HL-60 (cell line): ENCODE results near the gene COL20A1.

Source experiments
- DNase-seq, 2 experiments: peaks; one replicate each; pipeline ENCODE4 v3.0.0-alpha.2; 2010 to 2020; ENCODE audit warnings: low read depth in 1 of 2, low spot score in 1 of 2
- H3K27ac ChIP-seq: fragments of 250-450 bp; sonication (Bioruptor Pico); replicated peaks from 2 replicates; pipeline ENCODE4 v1.5.1; 2020; ENCODE audit warnings: mild to moderate bottlenecking, moderate library complexity
- H3K27me3 ChIP-seq: fragments of 250-450 bp; sonication (Bioruptor Pico); 2 replicates; pipeline ENCODE4 v1.5.1; 2021; ENCODE audit warnings: mild to moderate bottlenecking, moderate library complexity; ENCODE audit not compliant: insufficient read depth, poor library complexity, severe bottlenecking
- H3K4me3 ChIP-seq: replicated peaks from 2 replicates; pipeline ENCODE4 v1.5.1; 2011; ENCODE audit warnings: mild to moderate bottlenecking, control low read depth, low read length; ENCODE audit not compliant: insufficient read depth
- GABPA ChIP-seq: IDR thresholded peaks from 2 replicates; pipeline ENCODE4 v1.6.1; 2012; ENCODE audit warnings: low read depth
- POLR2AphosphoS5 ChIP-seq: IDR thresholded peaks from 2 replicates; pipeline ENCODE4 v1.6.1; 2012; ENCODE audit warnings: low read depth
- SPI1 ChIP-seq: IDR thresholded peaks from 2 replicates; pipeline ENCODE4 v1.6.1; 2012; ENCODE audit warnings: low read depth, mild to moderate bottlenecking, borderline replicate concordance
- TF ChIP-seq, protein P1 (sequence below): IDR thresholded peaks from 2 replicates; pipeline ENCODE4 v1.6.1; 2012; ENCODE audit warnings: low read depth; ENCODE audit not compliant: insufficient replicate concordance
- TF ChIP-seq, protein P2 (sequence below): IDR thresholded peaks from one replicate; pipeline ENCODE4 v1.5.1; 2011; ENCODE audit warnings: low read length, control low read depth, inconsistent platforms; ENCODE audit not compliant: insufficient read depth

The COL20A1 gene

DNA sequence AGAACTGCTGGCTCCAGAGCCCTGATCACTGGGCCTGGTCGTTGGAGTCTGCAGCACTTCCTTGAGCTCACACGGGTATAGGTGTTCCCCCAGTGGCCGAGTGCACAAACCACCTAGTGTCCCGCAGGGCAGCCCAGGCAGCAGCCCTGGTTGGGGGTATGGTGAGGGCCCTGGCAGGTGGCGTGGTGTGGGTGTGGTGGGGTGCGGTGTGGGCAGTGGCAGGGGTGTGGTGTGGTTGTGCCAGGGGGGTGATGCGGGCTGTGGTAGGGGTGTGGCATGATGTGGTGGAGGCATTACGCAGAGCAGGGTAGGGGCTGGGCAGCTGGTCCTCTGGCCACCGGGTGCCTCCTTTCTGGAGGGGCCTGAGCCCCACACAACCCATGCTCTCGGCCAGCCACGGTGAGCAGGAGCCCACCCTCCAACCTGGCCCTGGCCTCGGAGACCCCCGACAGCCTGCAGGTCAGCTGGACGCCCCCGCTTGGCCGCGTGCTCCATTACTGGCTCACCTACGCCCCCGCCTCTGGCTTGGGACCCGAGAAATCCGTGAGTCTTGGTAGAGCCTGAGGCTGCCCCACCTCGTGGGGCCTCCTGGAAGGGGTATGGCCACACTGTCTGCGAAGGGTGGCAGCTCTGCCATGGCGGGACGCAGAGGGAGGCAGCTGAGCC lies 20.5 kb downstream of the COL20A1 start:
- no peak overlapping the region for H3K27ac ChIP-seq
- DNase-seq, result no peak
- H3K4me3 ChIP-seq, result no peak overlapping the region
- no peaks in the 10 kb centered on the region for H3K27me3 ChIP-seq
- TF ChIP-seq SPI1 (no peak), POLR2AphosphoS5 (no peak), GABPA (no peak)
- TF ChIP-seq, protein P1, sequence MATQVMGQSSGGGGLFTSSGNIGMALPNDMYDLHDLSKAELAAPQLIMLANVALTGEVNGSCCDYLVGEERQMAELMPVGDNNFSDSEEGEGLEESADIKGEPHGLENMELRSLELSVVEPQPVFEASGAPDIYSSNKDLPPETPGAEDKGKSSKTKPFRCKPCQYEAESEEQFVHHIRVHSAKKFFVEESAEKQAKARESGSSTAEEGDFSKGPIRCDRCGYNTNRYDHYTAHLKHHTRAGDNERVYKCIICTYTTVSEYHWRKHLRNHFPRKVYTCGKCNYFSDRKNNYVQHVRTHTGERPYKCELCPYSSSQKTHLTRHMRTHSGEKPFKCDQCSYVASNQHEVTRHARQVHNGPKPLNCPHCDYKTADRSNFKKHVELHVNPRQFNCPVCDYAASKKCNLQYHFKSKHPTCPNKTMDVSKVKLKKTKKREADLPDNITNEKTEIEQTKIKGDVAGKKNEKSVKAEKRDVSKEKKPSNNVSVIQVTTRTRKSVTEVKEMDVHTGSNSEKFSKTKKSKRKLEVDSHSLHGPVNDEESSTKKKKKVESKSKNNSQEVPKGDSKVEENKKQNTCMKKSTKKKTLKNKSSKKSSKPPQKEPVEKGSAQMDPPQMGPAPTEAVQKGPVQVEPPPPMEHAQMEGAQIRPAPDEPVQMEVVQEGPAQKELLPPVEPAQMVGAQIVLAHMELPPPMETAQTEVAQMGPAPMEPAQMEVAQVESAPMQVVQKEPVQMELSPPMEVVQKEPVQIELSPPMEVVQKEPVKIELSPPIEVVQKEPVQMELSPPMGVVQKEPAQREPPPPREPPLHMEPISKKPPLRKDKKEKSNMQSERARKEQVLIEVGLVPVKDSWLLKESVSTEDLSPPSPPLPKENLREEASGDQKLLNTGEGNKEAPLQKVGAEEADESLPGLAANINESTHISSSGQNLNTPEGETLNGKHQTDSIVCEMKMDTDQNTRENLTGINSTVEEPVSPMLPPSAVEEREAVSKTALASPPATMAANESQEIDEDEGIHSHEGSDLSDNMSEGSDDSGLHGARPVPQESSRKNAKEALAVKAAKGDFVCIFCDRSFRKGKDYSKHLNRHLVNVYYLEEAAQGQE, result no peak
- TF ChIP-seq, protein P2, sequence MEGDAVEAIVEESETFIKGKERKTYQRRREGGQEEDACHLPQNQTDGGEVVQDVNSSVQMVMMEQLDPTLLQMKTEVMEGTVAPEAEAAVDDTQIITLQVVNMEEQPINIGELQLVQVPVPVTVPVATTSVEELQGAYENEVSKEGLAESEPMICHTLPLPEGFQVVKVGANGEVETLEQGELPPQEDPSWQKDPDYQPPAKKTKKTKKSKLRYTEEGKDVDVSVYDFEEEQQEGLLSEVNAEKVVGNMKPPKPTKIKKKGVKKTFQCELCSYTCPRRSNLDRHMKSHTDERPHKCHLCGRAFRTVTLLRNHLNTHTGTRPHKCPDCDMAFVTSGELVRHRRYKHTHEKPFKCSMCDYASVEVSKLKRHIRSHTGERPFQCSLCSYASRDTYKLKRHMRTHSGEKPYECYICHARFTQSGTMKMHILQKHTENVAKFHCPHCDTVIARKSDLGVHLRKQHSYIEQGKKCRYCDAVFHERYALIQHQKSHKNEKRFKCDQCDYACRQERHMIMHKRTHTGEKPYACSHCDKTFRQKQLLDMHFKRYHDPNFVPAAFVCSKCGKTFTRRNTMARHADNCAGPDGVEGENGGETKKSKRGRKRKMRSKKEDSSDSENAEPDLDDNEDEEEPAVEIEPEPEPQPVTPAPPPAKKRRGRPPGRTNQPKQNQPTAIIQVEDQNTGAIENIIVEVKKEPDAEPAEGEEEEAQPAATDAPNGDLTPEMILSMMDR, result no peak

DNA sequence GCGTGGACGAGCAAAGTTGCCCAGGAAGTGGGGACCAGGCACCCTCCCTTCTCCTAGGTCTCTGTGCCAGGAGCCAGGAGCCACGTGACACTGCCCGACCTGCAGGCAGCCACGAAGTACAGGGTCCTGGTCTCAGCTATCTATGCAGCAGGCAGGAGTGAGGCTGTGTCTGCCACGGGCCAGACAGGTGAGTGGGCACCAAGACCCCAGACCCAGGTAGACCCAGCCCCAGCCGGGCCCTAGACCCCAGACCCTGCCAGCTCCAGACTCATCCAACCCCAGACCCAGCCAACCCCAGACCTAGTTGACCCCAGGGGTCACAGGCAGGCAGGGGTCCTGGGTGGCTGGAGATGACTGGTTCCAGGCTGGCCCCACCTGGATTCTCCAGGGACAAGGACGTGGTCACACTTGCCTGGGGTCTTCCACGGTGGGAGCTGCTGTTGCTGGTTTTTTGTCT lies 21.1 kb downstream of the COL20A1 start:
- TF ChIP-seq GABPA (no peak), POLR2AphosphoS5 (no peak), SPI1 (no peak)
- TF ChIP-seq, protein P2, result no peak
- TF ChIP-seq, protein P1, result no peak
- H3K27ac ChIP-seq, result no peak overlapping the region
- DNase-seq, result no peak
- H3K4me3 ChIP-seq, result no peak overlapping the region
- no peaks in the 10 kb centered on the region for H3K27me3 ChIP-seq

DNA sequence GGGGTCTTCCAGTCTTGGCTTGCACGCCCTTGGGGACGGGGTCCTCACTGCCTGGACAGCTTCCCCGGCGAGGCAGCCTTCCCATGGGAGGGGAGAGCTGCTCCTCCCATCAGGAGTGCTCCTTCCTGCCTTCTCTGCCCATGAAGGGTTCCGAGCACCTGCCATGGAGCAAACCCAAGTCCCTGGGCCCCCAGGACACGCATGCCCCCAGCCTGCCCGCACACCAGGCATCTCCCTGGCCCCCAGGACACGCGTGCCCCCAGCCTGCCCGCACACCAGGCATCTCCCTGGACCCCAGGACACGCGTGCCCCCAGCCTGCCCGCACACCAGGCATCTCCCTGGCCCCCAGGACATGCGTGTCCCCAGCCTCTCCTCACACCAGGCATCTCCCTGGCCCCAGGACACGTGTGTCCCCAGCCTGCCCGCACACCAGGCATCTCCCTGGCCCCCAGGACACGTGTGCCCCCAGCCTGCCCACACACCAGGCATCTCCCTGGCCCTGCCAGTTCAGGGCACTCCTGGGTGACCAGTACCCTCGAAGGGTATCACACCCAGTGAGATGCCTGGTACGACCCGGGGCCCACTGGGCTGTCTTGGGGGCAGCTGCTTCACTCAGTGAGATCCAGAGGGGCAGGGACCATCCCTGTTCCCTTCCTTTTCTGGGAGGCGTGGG lies 21.7 kb downstream of the COL20A1 start:
- Histone ChIP-seq H3K4me3 (no peak overlapping the region), H3K27ac (no peak overlapping the region), H3K27me3 (no peaks in the 10 kb centered on the region)
- TF ChIP-seq SPI1, result no peak
- TF ChIP-seq, protein P2, result no peak
- no peak for TF ChIP-seq GABPA
- TF ChIP-seq, protein P1, result no peak
- DNase-seq, result no peak
